Measurements from ENCODE around the gene ZNF835.

ZNF835 gene

GRCh38 chr19:56661248-56661647 is 10.3 kb downstream of the ZNF835 start:
- DNase-seq, result no peak

- DNase-seq, result no peak
Measured at GRCh38 chr19:56660381-56661107, 11.0 kb downstream of the ZNF835 start.

DNA sequence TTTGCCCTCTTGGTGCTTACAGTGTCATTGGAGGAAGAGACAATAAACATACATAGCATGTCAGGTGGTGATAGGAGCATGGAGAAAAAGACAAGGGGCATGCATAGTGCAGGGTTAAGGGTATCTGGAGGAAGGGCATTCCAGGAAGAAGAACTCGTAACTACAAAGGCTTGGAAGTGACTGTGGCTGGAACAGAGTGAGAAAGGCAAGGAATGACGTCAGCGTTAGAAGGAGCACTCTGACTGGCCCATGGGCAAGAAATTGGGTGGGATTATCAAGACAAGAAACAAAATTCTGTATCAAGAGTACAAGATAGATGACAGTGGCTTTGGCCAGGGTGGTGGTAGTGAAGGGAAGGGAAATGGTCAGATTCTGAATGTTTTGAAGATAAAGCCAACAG is 17.4 kb downstream of the ZNF835 start:
- DNase-seq, result no peak

DNA sequence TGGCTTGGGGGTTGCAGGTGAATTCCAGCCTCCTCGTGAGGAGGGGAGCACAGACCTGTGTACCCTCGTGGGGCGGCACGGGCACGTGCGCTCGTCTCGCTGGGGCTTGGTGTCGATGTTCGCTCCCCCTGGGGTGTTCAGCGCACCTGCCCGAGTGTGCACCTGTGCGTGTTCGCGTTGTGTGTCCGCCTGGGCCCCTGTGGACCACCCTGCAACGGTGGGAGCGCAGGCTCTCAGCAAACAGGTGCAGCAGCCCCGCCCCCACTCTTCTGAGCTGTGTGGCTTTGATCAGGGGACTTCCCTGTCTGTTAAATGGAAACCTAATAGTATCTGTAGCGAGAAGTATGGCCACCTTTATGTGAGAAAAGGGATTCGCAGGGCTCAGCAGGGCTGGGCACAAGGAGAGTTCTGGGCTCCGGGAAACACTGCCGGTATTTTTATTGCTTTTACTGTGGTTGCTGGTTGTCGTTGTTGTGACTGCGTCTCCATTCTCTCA is 28.0 kb downstream of the ZNF835 start:
- no peak for DNase-seq

DNA sequence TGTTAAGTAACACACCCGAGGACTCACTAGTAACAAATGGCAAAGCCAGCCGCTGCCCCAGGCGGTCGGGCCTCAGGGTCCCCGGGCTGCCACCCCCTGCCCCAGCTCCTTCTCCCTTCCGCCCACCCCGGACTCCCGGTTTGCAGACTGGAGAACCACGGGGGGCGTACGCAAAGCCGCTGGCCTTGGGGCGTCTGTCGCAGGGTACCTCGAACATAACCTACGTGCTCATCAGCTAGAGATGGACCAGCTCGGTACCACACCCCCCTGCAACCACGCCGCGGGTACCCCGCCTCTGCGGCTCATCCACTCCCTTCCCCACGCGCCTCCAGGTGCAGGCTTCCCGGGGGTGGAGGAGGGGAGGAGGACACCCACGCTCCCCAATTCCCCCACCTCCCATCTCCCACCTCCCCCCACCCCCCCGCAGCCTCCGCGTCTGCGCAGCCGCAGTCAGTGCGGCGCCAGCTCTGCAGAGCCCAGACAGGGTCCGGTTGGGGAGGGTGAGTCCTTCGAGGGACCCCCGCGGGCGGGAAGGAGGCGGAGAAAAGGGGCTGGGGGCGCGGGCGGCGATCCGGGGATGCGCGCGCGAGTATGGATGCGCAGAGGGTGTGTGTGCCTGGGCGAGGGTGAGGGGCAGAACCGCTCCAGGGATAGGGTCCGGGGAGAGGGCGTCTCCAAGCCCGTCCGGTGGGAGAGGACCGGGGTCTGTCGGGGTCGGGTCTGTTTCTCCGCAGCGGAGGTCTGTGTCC is 28.7 kb downstream of the ZNF835 start, which contains the start of gene SMIM17:
Gene SMIM17 (plus strand): TSS at position 449 of the 749 bp plus-strand sequence. CDS start 2,509 bp downstream, outside the sequence.
- DNase-seq, result no peak

DNA sequence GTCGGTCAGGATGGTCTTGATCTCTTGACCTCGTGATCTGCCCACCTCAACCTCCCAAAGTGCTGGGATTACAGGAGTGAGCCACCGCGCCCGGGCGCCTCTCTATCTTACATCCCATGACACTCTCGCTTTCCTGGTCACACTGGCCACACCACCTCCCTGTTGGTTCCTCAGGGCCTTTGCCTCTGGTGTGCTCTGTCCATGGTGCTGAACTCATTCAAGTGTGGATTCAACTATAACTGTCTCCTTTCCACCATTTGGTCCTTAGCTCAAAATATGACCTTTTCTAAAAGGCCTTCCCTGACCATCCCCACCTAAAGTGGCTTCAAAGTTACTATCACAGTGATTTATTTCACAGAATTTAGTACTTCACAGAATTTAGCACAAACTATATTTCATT is 32.3 kb downstream of the ZNF835 start:
- no peak for DNase-seq

GRCh38 chr19:56637976-56638555 is 33.5 kb downstream of the ZNF835 start:
- no peak for DNase-seq

- no peak for DNase-seq
Measured at GRCh38 chr19:56633021-56633420, 38.5 kb downstream of the ZNF835 start.

DNA sequence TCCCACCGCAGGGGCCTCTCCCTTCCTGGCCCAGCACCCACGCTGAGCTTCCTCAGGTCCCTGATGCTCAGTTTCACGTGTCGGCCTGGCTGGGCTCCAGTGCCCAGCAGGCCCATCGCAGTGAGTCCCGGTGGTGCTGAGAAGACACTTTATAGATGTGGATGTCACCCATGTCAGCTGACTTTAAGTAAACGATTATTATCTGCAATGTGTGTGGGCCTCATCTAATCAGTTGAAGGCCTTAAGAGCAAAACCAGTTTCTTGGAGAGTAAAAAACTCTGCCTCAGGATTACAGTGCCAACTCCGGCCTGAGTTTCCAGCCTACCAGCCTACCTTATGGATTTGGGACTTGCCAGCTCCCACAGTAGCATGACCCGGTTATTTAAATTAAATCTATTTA is 45.8 kb downstream of the ZNF835 start:
- DNase-seq, result no peak

- no peak for DNase-seq
Measured at GRCh38 chr19:56623006-56623405, 48.6 kb downstream of the ZNF835 start.

GRCh38 chr19:56622374-56622773 is 49.2 kb downstream of the ZNF835 start:
- no peak for DNase-seq

DNA sequence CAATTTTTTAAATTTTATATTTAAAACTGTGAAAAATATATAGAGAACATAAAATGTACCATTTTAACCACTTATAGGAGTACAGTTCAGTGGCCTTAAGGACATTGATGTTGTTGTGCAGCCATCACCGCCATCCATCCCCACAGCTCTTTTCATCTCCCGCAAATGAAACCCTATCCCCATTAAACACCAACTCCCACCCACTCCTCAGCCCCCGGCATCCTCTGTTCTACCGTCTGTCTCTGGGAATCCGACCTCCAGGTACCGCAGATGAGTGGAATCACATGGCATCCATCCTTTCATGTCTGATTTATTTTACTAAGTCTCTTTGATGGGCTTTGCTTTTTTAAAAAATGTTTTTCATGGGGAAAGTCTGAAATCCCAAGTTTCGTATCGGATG is 52.4 kb downstream of the ZNF835 start:
- no peak for DNase-seq

GRCh38 chr19:56617531-56617930 is 54.0 kb downstream of the ZNF835 start:
- no peak for DNase-seq

DNA sequence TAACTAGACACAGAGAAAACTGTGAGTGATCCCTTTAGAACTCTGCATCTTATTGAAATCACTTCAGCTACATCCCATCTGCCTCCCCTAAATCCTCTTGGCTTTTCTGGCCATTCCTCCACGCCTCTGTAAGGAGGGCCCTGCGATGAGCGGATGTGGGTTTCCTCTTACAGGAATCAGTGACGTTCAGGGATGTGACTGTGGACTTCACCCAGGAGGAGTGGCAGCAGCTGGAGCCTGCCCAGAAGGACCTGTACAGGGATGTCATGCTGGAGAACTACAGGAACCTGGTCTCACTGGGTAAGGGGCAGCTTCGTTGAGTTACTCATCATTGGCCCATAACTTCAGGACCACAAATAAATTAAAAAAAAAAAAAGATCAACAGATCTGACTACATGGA is 57.9 kb downstream of the ZNF835 start:
- DNase-seq, result no peak

DNA sequence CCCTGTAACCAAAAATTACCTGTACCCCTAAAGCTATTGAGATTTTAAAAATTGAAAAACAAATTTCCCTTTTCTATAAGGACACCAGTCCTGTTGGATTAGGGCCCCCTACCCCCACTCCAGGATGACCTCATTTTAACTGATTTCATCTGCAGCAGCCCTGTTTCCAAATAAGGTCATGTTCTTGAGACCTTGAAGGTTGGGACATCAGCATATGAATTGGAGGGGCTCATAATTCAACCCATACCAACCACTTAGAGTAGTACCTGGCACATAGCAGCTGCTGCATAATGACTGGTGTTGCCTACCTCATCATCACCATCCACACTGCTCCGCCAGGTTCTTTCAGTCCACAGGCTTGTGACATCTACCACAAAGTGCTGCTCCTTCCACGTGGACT is 58.8 kb downstream of the ZNF835 start:
- DNase-seq, result no peak

Data from activated CD4-positive, alpha-beta T cell treated with anti-CD3 and anti-CD28 coated beads for 4 hours (primary cell).